GM18511 (cell line): Measurements from ENCODE around the gene TMEM266.

ENCODE experiments used
- ATAC-seq: cut with Tn5 transposase; IDR thresholded peaks from one replicate; pipeline ENCODE4 v1.9.1; 2021; ENCODE audit warnings: mild to moderate bottlenecking, moderate library complexity; ENCODE audit not compliant: unreplicated experiment

Gene TMEM266

GRCh38 chr15:76223521-76223920, 163.7 kb downstream of the TMEM266 start:
- ATAC-seq = no peak

- no peak for ATAC-seq
Measured at GRCh38 chr15:76229266-76229665, 169.5 kb downstream of the TMEM266 start.

GRCh38 chr15:76233921-76234320, 174.1 kb downstream of the TMEM266 start:
- ATAC-seq = no peak

- ATAC-seq = no peak
Measured at GRCh38 chr15:76234337-76234889, 174.6 kb downstream of the TMEM266 start.

GRCh38 chr15:76235186-76235826, 175.5 kb downstream of the TMEM266 start:
- ATAC-seq = no peak

- no peak for ATAC-seq
Measured at GRCh38 chr15:76236350-76236749, 176.6 kb downstream of the TMEM266 start.

GRCh38 chr15:76239786-76240185, 180.0 kb downstream of the TMEM266 start:
- ATAC-seq = no peak

- no peak for ATAC-seq
Measured at GRCh38 chr15:76245072-76245610, 185.4 kb downstream of the TMEM266 start.

GRCh38 chr15:76251717-76252116, 191.9 kb downstream of the TMEM266 start:
- no peak for ATAC-seq

GRCh38 chr15:76252249-76252648, 192.5 kb downstream of the TMEM266 start:
- ATAC-seq = no peak

- no peak for ATAC-seq
Measured at GRCh38 chr15:76253691-76254473, 194.1 kb downstream of the TMEM266 start.
